Measurements from ENCODE around the gene ZNF48.
A peak's percentile ranks its signal among the peaks of the same experiment; 100 is the strongest.

The ZNF48 gene

DNA sequence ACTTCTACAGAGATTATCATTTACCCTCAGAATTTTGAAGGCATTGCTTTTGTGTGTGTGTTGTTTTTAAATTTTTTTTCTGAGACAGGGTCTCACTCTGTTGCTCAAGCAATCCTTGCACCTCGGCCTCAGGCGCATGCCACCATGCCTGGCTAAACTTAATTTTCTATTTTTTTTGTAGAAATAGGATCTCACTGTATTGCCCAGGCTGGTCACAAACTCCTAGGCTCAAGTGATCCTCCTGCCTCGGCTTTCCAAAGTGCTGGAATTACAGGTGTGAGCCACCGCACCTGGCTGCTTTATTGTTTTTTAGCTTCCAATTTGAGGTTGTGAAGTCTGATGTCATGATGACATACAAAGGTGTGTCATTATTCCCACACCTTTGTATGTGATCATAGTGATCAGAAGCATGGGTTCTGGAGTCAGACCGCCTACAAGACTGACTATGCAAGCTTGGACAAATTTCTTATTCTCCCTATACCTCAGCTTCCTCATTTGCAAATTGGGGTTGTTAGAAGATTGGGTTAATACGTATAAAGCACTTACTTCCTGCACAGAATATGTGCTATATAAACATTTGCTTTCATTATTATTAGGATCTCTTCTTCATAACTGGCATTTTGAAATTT is 44.6 kb downstream of the ZNF48 start:
- no peak for DNase-seq (ENCODE audit: low spot score)

DNA sequence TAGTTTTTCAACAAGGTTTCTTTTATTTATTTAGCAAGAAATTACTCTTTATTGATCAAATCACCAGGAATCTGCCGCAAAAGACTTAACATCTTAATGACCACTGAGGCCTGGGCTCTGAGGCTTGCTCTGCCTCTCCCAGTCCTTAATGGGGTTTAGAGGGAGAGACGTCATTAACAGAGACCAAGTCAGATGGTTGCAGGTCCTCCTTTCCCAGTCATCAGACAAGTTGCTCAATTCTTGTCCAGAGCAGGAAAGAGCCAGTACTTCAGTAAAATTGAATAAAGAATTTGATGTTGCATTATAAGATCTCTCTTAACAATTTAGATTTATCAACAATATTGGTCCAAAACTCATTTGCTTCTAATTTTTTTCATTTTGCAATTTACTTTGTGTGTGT is 48.4 kb downstream of the ZNF48 start:
- DNase-seq (ENCODE audit: low spot score), result no peak

DNA sequence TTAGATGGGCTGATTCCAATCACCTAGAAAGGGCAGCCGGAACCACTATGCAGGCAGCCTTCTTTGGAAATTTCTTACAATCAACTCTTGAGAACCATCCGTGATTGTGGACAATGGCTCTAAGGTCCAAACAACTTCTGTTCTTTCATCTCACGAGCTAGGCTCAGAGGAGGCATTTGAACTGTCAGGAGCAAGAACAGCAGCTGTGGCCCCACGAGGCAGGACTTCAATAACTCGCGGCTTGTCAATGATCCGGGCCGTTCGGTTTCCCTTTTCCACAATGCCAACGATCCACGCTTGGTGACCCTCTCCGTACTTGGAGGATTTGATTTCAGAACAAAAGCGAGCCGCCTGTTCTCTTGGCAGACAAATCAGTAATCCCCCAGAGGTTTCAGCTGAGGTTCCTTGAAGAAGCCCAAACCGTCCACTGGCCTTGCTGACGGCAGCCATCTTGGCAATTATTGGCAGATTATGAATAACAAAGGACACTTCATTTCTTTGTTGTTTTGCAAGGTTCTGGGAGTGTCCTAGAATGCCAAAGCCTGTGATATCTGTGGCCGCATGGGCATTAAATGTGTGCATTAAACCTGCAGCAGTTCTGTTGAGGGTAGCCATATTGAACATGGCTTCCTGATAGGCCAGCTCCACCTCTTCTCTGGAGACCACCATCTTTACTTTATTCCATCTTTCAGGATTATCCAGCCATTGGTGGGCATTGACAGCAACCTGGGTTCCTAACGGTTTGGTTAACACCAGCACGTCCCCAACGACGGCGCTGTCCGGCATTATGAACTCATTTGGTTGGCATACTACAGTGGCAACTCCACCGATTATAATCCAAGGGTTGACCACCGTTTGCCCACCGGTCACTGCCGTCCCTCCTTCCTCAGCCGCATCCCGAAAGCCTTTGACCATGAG is 49.3 kb downstream of the ZNF48 start:
- DNase-seq (ENCODE audit: low spot score), result no peak

DNA sequence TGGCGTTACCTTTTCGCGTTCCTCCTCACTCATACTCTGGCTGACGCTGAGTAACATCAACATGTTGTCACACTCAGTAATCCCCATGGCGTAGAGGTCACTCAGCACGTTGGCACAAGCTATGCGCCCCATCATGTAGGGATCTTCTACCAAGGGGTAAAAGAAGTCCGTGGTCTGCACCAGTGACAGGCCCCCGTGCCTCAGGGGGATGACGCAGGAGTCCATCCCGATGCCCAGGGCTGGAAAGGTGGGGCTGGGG is 49.9 kb downstream of the ZNF48 start:
- no peak for DNase-seq (ENCODE audit: low spot score)

DNA sequence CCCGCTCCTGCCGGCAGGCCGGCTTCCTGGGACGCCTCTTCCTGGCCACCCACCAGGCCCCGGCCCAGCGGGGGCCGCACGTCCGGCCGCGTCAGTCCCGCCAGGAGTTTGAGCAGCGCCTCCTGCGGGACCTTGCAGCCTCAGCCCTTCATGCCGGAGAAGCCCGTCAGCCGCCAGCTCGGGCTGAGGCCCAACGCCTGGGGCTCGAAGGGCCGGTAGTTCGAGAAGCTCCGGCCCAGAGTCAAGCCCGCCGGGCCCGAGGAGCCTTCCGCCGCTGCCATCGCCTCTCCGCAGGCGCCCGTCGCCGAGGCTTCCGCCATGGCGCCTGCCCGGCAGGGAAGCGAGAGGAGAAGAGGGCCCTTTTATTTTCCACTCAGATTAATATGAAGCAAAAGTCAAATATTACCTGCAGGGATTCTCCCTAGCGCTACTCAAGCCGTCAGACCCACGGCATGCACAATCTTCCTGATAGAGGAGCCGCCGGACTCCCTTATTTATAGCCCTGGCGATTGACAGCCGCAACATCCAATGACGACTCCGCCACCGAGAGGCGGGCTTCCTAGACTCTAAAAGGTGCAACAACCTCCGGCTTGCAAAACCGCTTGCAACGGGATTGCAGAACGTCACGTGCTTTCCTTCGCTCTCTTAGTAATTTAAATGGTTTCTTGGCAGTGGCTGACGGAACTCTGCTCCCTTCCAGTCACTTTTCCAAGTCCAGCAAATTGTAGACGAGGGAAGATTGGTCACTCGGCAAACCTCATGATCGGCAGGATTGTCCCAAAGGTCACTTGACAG is 50.4 kb downstream of the ZNF48 start, which contains the start of gene SEPHS2:
TSS of gene SEPHS2 (minus strand) at position 467 of the 795 bp plus-strand sequence. CDS start at position 320, 147 bp downstream.
- DNase-seq (ENCODE audit: low spot score), result peak; percentile 98

DNA sequence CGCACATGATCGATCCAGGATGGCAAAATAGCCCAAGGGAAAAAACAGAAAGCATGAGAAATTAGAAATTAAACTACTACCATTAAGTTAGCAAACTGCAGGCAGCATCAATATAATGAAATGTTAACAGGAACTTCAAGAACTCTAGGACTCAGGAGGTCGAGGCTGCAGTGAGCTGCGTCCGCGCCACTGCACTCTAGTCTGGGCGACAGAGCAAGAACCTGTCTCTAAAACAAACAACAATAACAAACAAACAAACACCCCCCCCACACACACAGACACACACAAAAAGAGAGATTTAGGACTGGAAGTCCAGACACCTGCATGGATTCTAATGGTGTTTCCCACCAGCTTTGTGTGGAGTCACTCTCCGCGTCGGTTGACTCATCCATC is 51.0 kb downstream of the ZNF48 start:
- DNase-seq (ENCODE audit: low spot score), result no peak

DNA sequence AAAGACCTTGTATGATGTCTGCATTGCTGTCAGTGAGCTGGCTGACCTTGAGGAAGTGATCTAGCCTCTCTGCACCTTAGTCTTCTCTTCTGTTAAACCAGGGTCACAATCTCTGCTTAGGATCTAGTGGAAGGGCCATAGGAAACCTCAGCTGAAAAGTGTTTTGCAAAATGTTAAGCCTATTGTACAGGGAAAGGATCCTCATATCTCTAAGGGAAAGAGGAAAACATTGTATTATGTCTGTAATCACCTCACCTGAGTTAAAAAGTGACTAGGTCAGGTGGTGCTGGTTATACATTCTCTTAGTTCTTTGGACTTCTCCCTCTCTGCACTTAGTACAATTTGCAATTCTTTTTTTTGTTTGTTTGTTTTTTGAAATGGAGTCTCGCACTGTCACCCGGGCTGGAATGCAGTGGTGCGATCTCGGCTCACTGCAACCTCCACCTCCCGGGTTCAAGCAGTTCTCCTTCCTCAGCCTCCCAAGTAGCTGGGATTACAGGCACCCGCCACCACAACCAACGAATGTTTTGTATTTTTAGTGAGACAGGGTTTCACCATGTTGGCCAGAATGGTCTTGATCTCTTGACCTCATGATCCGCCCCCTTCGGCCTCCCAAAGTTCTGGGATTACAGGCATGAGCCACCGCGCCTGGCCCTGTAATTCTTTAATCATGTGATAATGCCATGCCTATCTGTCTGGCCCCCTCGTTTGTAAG is 52.4 kb downstream of the ZNF48 start:
- DNase-seq (ENCODE audit: low spot score), result no peak

DNA sequence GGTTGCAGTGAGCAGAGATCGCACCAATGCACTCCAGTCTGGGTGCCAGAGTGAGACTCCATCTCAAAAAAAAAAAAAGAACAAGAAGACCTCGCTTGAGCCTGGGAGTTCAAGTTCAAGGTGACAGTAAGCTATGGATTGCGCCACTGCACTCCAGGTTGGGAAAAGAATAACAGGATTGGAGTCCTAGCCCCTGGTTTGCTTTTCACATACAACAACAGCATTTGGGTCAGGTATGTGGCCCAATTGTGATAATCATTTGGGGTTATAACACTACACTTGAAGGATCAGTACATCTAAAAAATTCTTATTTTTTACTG is 53.9 kb downstream of the ZNF48 start:
- no peak for DNase-seq (ENCODE audit: low spot score)

Small RNA genes lying within 50 kb of the gene (small RNA-seq; reads per million reads assigned to genes)
- gene RF00406, result 1.6 to 1.8 reads per million in 2 experiments
